ENCODE results near the gene PET117. TPM values are rescaled to one million over a fixed set of nuclear protein-coding genes. Genes with fewer than 3 reads are reported as not detected.
"Not testable (repeated sequence)": the region's sequence is repeated elsewhere in the genome, so short reads cannot be mapped to it uniquely, and the experiment has no call there.

Gene PET117
- polyA plus RNA-seq, result 6.4 to 11.8 TPM (median 9.8 TPM) in 3 replicates
- polyA plus RNA-seq (2011; ENCODE audit: low read depth), result 15.7 TPM
- polyA plus RNA-seq (2011; cell fraction: cytosol; rRNA removed), result 7.4 and 10.7 TPM in 2 replicates
- polyA plus RNA-seq (2011; cell fraction: nucleus; rRNA removed), result 3.9 and 8.2 TPM in 2 replicates
- 7.3 and 11.3 TPM in 2 replicates for polyA plus RNA-seq (2012; ENCODE audit: low replicate concordance)
- 0.98 to 3.4 TPM (median 1.7 TPM) in 3 replicates for polyA minus RNA-seq
- 3.1 TPM for polyA minus RNA-seq (2011; cell fraction: cytosol; rRNA and poly(A)+ RNA removed)
- 1.2 and 2.5 TPM in 2 replicates for polyA minus RNA-seq (2011; cell fraction: nucleus; rRNA and poly(A)+ RNA removed)

DNA sequence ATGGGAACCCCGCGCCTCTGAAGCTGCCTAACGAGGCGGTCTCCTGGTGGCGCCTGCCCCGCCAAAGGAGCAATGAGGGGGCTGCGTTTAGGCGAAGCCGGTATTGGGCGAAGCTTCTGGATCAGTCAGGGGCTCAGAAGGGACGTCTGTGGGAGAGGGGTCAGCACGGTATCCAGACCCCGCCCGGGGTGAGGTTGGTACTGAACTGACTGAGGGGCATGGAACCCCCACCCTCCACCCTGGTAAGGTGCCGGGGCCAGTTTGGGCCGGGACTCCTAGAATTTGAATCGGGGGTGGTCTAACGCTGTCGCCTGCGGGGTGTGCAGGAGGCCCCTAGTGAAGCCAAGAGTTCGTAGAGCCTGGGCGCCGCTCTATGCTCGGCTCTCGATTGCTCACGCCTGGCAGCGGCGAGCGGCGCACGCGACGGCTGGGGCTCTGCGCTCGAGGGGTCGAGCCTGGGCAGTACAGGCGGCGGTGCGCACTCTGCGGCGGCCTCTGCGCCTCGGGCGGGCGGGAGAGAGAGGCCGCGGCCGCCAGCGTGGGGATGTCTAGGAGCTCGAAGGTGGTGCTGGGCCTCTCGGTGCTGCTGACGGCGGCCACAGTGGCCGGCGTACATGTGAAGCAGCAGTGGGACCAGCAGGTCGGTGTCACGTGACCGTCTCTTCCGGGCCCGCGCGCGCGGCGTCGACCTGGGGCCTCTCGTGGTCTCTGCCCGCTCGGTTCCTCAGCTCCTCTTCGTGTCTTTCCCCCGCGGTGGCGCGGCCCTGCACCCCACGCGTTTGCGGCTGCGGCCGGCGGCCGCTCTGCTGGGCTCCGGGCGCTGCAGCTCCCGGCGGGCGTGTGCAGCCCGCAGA, at the start of gene PET117, which contains the start of gene KAT14:
PET117 (plus strand) TSS at position 452 of the 854 bp plus-strand sequence; CDS start at position 545, 93 bp downstream.
KAT14 (plus strand) TSS at position 452 of the 854 bp plus-strand sequence. CDS start 4,798 bp downstream, outside the sequence.
- peak within 1 kb of the TSS; percentile 88 for H3K9ac ChIP-seq (ENCODE audit: control insufficient read depth, extremely low read depth, insufficient read depth, low read length)
- FAIRE-seq (no peak), DNase-seq (ENCODE audit: low read depth, low spot score) (peak; percentile 13)
- no peaks in the 10 kb centered on the region for H4K20me1 ChIP-seq (ENCODE audit: control insufficient read depth, extremely low read depth, insufficient read depth, low read length)
- dilution Hi-C loops (cut with MboI; ENCODE audit: extremely low pct_ligation_motif_present, low sequenced_read_pairs), result no loop called here
- no peaks in the 10 kb centered on the region for H3K9me3 ChIP-seq (ENCODE audit: control insufficient read depth, low read depth, low read length)
- H2AFZ ChIP-seq (ENCODE audit: control insufficient read depth, low read length), result peak within 1 kb of the TSS; percentile 99
- H3K27ac ChIP-seq (ENCODE audit: control insufficient read depth, insufficient read depth, low read length), result peak within 1 kb of the TSS; percentile 76
- H3K36me3 ChIP-seq (ENCODE audit: control insufficient read depth in 2 of 2, extremely low read depth in 1 of 2, insufficient read depth in 2 of 2, low read length in 2 of 2), result peaks cover 0 to 6% of the 10 kb centered on the region in 2 experiments
- H3K4me2 ChIP-seq (ENCODE audit: control insufficient read depth, extremely low read depth, insufficient read depth, low read depth, low read length), result peak within 1 kb of the TSS; percentile 99
- no peaks in the 10 kb centered on the region for H3K27me3 ChIP-seq (ENCODE audit: control insufficient read depth, extremely low read depth, insufficient read depth, low read length)
- peak within 1 kb of the TSS; percentile 75 to 95 (median 92) for H3K4me3 ChIP-seq (ENCODE audit: control insufficient read depth in 2 of 3, extremely low read depth in 1 of 3, insufficient read depth in 2 of 3, low read depth in 1 of 3, low read length in 3 of 3)
- no peaks in the 10 kb centered on the region for H3K9me1 ChIP-seq (ENCODE audit: control insufficient read depth, extremely low read depth, insufficient read depth, low read length)
- TF ChIP-seq, protein P1, sequence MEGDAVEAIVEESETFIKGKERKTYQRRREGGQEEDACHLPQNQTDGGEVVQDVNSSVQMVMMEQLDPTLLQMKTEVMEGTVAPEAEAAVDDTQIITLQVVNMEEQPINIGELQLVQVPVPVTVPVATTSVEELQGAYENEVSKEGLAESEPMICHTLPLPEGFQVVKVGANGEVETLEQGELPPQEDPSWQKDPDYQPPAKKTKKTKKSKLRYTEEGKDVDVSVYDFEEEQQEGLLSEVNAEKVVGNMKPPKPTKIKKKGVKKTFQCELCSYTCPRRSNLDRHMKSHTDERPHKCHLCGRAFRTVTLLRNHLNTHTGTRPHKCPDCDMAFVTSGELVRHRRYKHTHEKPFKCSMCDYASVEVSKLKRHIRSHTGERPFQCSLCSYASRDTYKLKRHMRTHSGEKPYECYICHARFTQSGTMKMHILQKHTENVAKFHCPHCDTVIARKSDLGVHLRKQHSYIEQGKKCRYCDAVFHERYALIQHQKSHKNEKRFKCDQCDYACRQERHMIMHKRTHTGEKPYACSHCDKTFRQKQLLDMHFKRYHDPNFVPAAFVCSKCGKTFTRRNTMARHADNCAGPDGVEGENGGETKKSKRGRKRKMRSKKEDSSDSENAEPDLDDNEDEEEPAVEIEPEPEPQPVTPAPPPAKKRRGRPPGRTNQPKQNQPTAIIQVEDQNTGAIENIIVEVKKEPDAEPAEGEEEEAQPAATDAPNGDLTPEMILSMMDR (optimal IDR thresholded peaks at IDR 0.05 in 1 of 3, IDR thresholded peaks at IDR 0.05 in 1 of 3, conservative IDR thresholded peaks at IDR 0.05 in 1 of 3; ENCODE audit: extremely low read depth in 1 of 3, insufficient read depth in 2 of 3, low read length in 3 of 3), result no peak
- TF ChIP-seq EZH2 (IDR thresholded peaks at IDR 0.05; ENCODE audit: low read length), result no peak
- H3K4me1 ChIP-seq (ENCODE audit: control insufficient read depth, extremely low read depth, insufficient read depth, low read length), result peaks cover 22% of the 10 kb centered on the region
- H3K79me2 ChIP-seq (ENCODE audit: control insufficient read depth, insufficient read depth, low read length), result peaks cover 27% of the 10 kb centered on the region

DNA sequence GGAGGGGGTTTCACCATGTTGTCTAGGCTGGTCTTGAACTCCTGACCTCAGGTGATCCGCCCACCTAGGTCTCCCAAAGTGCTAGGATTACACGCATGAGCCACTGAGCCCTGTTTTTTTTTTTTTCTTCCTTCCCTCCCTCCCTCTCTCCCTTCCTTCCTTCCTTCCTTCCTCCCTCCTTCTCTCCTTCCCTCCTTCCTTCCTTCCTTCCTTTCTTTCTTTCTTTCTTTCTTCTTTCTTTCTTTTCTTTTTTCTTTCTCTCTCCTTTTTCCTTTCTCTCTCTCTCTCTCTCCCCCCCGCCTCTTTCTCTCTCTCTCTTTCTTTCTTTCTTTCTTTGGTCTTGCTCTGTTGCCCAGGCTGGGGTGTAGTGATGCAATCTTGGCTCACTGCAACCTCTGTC, 49.4 kb upstream of the PET117 start:
- H3K4me2 ChIP-seq (ENCODE audit: control insufficient read depth, extremely low read depth, insufficient read depth, low read depth, low read length); DNase-seq (ENCODE audit: low read depth, low spot score); dilution Hi-C loops (cut with MboI; ENCODE audit: extremely low pct_ligation_motif_present, low sequenced_read_pairs); H2AFZ ChIP-seq (ENCODE audit: control insufficient read depth, low read length); H3K4me1 ChIP-seq (ENCODE audit: control insufficient read depth, extremely low read depth, insufficient read depth, low read length); H3K79me2 ChIP-seq (ENCODE audit: control insufficient read depth, insufficient read depth, low read length); H3K4me3 ChIP-seq (ENCODE audit: control insufficient read depth in 2 of 3, extremely low read depth in 1 of 3, insufficient read depth in 2 of 3, low read depth in 1 of 3, low read length in 3 of 3); H3K27ac ChIP-seq (ENCODE audit: control insufficient read depth, insufficient read depth, low read length); H3K36me3 ChIP-seq (ENCODE audit: control insufficient read depth in 2 of 2, extremely low read depth in 1 of 2, insufficient read depth in 2 of 2, low read length in 2 of 2); H3K9me3 ChIP-seq (ENCODE audit: control insufficient read depth, low read depth, low read length); FAIRE-seq; H3K9me1 ChIP-seq (ENCODE audit: control insufficient read depth, extremely low read depth, insufficient read depth, low read length); H3K9ac ChIP-seq (ENCODE audit: control insufficient read depth, extremely low read depth, insufficient read depth, low read length); H4K20me1 ChIP-seq (ENCODE audit: control insufficient read depth, extremely low read depth, insufficient read depth, low read length); H3K27me3 ChIP-seq (ENCODE audit: control insufficient read depth, extremely low read depth, insufficient read depth, low read length): not testable (repeated sequence)

DNA sequence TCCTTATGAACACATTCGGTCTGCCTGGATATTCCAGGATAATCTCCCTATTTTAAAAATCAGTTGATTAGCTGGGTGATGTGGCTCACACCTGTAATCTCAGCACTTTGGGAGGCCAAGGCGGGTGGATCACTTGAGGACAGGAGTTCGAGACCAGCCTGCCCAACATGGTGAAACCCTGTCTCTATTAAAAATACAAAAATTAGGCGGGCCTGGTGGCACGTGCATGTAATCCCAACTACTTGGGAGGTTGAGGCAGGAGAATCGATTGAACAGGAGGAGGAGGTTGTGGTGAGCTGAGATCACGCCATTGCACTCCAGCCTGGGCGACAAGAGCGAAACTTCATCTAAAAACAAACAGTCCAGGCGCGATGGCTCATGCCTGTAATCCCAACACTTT, 48.8 kb upstream of the PET117 start:
- FAIRE-seq; H3K27ac ChIP-seq (ENCODE audit: control insufficient read depth, insufficient read depth, low read length); H3K9me3 ChIP-seq (ENCODE audit: control insufficient read depth, low read depth, low read length); H3K9ac ChIP-seq (ENCODE audit: control insufficient read depth, extremely low read depth, insufficient read depth, low read length); H3K4me3 ChIP-seq (ENCODE audit: control insufficient read depth in 2 of 3, extremely low read depth in 1 of 3, insufficient read depth in 2 of 3, low read depth in 1 of 3, low read length in 3 of 3); H4K20me1 ChIP-seq (ENCODE audit: control insufficient read depth, extremely low read depth, insufficient read depth, low read length); dilution Hi-C loops (cut with MboI; ENCODE audit: extremely low pct_ligation_motif_present, low sequenced_read_pairs); H3K27me3 ChIP-seq (ENCODE audit: control insufficient read depth, extremely low read depth, insufficient read depth, low read length); DNase-seq (ENCODE audit: low read depth, low spot score); H3K9me1 ChIP-seq (ENCODE audit: control insufficient read depth, extremely low read depth, insufficient read depth, low read length); H3K4me1 ChIP-seq (ENCODE audit: control insufficient read depth, extremely low read depth, insufficient read depth, low read length); H3K36me3 ChIP-seq (ENCODE audit: control insufficient read depth in 2 of 2, extremely low read depth in 1 of 2, insufficient read depth in 2 of 2, low read length in 2 of 2); H3K79me2 ChIP-seq (ENCODE audit: control insufficient read depth, insufficient read depth, low read length); H3K4me2 ChIP-seq (ENCODE audit: control insufficient read depth, extremely low read depth, insufficient read depth, low read depth, low read length); H2AFZ ChIP-seq (ENCODE audit: control insufficient read depth, low read length): not testable (repeated sequence)

Measured in keratinocyte (primary cell).